MCF 10A (cell line): ENCODE data around the gene MFSD2B. TPM values are rescaled to one million over a fixed set of nuclear protein-coding genes. Genes with fewer than 3 reads are reported as not detected.

Experiments
- BruUV-seq: library from RNA; stranded (reverse); fragments of 400-500 nt; replicated peaks from 2 replicates; lab custom pipeline; 2021; lab: Mats Ljungman, UMichigan
- CTCF ChIA-PET: fragments of 300-600 bp; sonication (Branson Sonifier 250); formaldehyde crosslinking; extraction: SDS; loops from one replicate; lab custom pipeline; 2021; ENCODE audit warnings: antibody characterized with exemption, inconsistent platforms; lab: Yijun Ruan, JAX
- POLR2A ChIA-PET: fragments of 300-600, 350-650 bp; sonication (Branson Sonifier 250); formaldehyde crosslinking; extraction: SDS; loops from one replicate; lab custom pipeline; 2020; ENCODE audit warnings: antibody characterized with exemption, inconsistent platforms; lab: Yijun Ruan, JAX
- DNase-seq: peaks from one replicate; pipeline ENCODE4 v3.0.0-alpha.2; 2018; ENCODE audit not compliant: unreplicated experiment
- H3K27ac Mint-ChIP-seq: one replicate; pipeline ENCODE4 v1.8.0; 2022; ENCODE audit warnings: mild to moderate bottlenecking, low read depth, mixed read lengths; ENCODE audit not compliant: unreplicated experiment
- H3K27me3 Mint-ChIP-seq: one replicate; pipeline ENCODE4 v1.8.0; 2022; ENCODE audit warnings: mixed read lengths; ENCODE audit not compliant: insufficient read depth, unreplicated experiment
- H3K36me3 Mint-ChIP-seq: one replicate; pipeline ENCODE4 v1.8.0; 2022; ENCODE audit warnings: mild to moderate bottlenecking, moderate library complexity, mixed read lengths; ENCODE audit not compliant: insufficient read depth, unreplicated experiment
- H3K4me1 Mint-ChIP-seq: one replicate; pipeline ENCODE4 v1.8.0; 2022; ENCODE audit warnings: mixed read lengths; ENCODE audit not compliant: insufficient read depth, unreplicated experiment
- H3K4me3 Mint-ChIP-seq: one replicate; pipeline ENCODE4 v1.8.0; 2022; ENCODE audit warnings: mild to moderate bottlenecking, moderate library complexity, mixed read lengths; ENCODE audit not compliant: unreplicated experiment
- H3K9me3 Mint-ChIP-seq: one replicate; pipeline ENCODE4 v1.8.0; 2022; ENCODE audit warnings: mixed read lengths; ENCODE audit not compliant: unreplicated experiment
- intact Hi-C: fragments of 100-400 bp; cut with micrococcal nuclease; formaldehyde crosslinking; loops from 2 replicates; pipeline ENCODE4 v1.14.1; 2022
- total RNA-seq: library from RNA; stranded (reverse); gene quantifications from 2 replicates; pipeline ENCODE4 v1.2.3, GENCODE V29; 2022
- TF ChIP-seq, protein P1 (sequence below): fragments of 200-600 bp; IDR thresholded peaks from one replicate; pipeline ENCODE4 v1.8.0; 2022; ENCODE audit warnings: antibody characterized with exemption, mild to moderate bottlenecking; ENCODE audit not compliant: unreplicated experiment

The MFSD2B gene
- total RNA-seq, 1 experiment from 2014 or later: 0.26 TPM

DNA sequence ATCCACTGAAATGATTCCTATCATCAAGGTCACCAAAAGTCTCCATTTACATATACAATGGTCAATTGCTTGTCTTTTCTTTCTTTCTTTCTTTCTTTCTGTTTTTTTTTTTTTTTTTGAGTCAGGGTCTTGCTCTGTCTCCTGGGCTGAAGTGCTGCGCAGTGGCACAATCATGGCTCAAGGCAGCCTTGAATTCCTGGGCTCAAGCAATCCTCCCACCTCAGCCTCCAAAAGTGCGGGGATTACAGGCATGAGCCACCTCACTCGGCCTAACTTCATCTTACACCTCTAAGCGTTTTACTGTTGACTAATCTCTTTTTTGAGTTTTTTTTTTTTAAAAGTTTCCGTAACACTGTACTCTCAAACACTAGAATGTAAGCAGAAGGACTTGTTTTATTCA is 65.4 kb downstream of the MFSD2B start:
- POLR2A ChIA-PET: interaction anchor here (0.8 to 3.3 kb wide), 11 partner anchors 9 to 258 kb away, joined by 3 to 72 read pairs (median 16); partner anchors contain the start of genes ATAD2B, FKBP1B, TP53I3 and UBXN2A
- intact Hi-C loops: no loop called here
- Mint-ChIP-seq H3K27ac (peak overlapping the region; percentile 97), H3K4me3 (peak overlapping the region; percentile 97), H3K27me3 (no peaks in the 10 kb centered on the region), H3K36me3 (peaks cover 83% of the 10 kb centered on the region), H3K9me3 (no peaks in the 10 kb centered on the region), H3K4me1 (peaks cover 20% of the 10 kb centered on the region)
- DNase-seq: no peak
- TF ChIP-seq, protein P1, sequence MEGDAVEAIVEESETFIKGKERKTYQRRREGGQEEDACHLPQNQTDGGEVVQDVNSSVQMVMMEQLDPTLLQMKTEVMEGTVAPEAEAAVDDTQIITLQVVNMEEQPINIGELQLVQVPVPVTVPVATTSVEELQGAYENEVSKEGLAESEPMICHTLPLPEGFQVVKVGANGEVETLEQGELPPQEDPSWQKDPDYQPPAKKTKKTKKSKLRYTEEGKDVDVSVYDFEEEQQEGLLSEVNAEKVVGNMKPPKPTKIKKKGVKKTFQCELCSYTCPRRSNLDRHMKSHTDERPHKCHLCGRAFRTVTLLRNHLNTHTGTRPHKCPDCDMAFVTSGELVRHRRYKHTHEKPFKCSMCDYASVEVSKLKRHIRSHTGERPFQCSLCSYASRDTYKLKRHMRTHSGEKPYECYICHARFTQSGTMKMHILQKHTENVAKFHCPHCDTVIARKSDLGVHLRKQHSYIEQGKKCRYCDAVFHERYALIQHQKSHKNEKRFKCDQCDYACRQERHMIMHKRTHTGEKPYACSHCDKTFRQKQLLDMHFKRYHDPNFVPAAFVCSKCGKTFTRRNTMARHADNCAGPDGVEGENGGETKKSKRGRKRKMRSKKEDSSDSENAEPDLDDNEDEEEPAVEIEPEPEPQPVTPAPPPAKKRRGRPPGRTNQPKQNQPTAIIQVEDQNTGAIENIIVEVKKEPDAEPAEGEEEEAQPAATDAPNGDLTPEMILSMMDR: no peak
- CTCF ChIA-PET: no interaction called here
- BruUV-seq: no TSS peak

Other genes with a start within 250 kb of the MFSD2B start
- gene ATAD2B, start 83.0 kb upstream of the MFSD2B start, total RNA-seq: 19.6 and 19.7 TPM in 2 replicates
- 13.0 and 13.6 TPM in 2 replicates for gene UBXN2A, start 69.6 kb upstream of the MFSD2B start, total RNA-seq
- gene WDCP, start 37.3 kb downstream of the MFSD2B start, total RNA-seq: 9.0 and 11.2 TPM in 2 replicates
- 1.7 and 1.8 TPM in 2 replicates for gene FKBP1B, start 39.7 kb downstream of the MFSD2B start, total RNA-seq
- 141 and 180 TPM in 2 replicates for gene SF3B6, start 66.2 kb downstream of the MFSD2B start, total RNA-seq
- gene TP53I3, start 74.7 kb downstream of the MFSD2B start, total RNA-seq: 81.8 and 99.8 TPM in 2 replicates
- 1.8 and 2.6 TPM in 2 replicates for gene PFN4, start 113.2 kb downstream of the MFSD2B start, total RNA-seq
- 10.6 and 19.5 TPM in 2 replicates for gene FAM228B, start 113.4 kb downstream of the MFSD2B start, total RNA-seq
- gene FAM228A, start 165.0 kb downstream of the MFSD2B start, total RNA-seq: not detected in 2 replicates